Tibial nerve (tissue), 4 donors: ENCODE measurements around the gene RASA2.

Experiments used
- EP300 ChIP-seq, 2 donors: sonication (generic); formaldehyde crosslinking; IDR thresholded peaks; one replicate each; pipeline ENCODE4 v1.6.1; 2017; ENCODE audit warnings: antibody characterized with exemption in 2 of 2, mild to moderate bottlenecking in 1 of 2
- POLR2A ChIP-seq, 2 donors: fragments of 450-650 bp; IDR thresholded peaks; one replicate each; pipeline ENCODE4 v1.6.1; 2017; ENCODE audit warnings: antibody characterized with exemption in 2 of 2, mild to moderate bottlenecking in 2 of 2, moderate library complexity in 2 of 2
- TF ChIP-seq, protein P1 (sequence below), 5 experiments: fragments of 200-600 bp in 3 of 5; fragments of 450-650 bp in 2 of 5; sonication (generic) in 3 of 5; IDR thresholded peaks; one replicate each; pipeline ENCODE4 v1.5.1; 2016 to 2019; ENCODE audit warnings: antibody characterized with exemption in 5 of 5, mild to moderate bottlenecking in 3 of 5, moderate library complexity in 2 of 5

DNA sequence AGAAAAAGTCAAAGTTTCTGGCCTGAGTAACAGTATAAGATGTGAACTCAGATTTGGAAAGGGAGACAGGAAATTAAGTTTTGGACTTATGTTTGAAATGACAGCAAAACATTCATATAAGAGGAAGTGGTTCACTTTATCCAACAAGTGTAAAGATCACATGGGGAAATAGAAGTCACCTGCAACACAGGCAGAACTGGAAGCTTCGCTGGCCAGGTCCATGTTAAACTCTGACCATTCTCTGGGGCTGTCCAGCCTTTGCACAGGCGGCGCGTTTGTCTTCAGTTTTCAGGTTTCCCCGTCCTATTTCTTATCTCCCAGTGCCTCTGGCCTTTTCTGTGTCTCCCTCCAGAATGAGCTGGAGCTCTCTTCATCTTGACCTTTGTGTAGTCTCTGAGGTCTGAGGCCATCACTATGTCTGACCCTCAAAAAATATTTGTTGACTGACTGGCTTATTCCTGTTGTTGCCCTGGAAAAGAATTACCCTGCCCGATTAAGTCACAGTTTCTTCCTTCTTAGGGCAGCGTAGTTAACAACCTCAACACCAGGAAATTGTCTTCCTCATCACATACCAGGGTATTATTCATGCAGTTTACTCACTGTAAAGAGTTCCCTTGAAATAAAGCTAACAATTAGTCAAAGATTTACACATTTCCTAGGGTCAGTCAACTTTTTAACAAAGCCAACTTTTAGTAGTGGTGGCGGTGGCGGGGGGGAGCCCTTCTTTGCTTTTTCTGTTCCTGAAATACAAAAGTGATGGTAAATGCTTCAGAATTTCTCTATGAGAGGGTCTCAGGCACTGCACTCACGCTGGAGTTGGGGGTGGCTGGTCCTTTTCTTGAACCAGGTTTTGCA lies 959 bp upstream of the RASA2 start:
- TF ChIP-seq, protein P1, sequence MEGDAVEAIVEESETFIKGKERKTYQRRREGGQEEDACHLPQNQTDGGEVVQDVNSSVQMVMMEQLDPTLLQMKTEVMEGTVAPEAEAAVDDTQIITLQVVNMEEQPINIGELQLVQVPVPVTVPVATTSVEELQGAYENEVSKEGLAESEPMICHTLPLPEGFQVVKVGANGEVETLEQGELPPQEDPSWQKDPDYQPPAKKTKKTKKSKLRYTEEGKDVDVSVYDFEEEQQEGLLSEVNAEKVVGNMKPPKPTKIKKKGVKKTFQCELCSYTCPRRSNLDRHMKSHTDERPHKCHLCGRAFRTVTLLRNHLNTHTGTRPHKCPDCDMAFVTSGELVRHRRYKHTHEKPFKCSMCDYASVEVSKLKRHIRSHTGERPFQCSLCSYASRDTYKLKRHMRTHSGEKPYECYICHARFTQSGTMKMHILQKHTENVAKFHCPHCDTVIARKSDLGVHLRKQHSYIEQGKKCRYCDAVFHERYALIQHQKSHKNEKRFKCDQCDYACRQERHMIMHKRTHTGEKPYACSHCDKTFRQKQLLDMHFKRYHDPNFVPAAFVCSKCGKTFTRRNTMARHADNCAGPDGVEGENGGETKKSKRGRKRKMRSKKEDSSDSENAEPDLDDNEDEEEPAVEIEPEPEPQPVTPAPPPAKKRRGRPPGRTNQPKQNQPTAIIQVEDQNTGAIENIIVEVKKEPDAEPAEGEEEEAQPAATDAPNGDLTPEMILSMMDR (IDR thresholded peaks at IDR 0.05): no peak
- TF ChIP-seq POLR2A (IDR thresholded peaks at IDR 0.05) (no peak), EP300 (IDR thresholded peaks at IDR 0.05) (peak in 1 of 2 donors; percentile 27)
